C1 segment of cervical spinal cord (tissue), 14 donors: ENCODE data around the gene OTUD3.

Experiments
- DNase-seq, 14 donors: peaks; one replicate each; lab custom pipeline; 2025; lab: John Stamatoyannopoulos, UW

The OTUD3 gene

DNA sequence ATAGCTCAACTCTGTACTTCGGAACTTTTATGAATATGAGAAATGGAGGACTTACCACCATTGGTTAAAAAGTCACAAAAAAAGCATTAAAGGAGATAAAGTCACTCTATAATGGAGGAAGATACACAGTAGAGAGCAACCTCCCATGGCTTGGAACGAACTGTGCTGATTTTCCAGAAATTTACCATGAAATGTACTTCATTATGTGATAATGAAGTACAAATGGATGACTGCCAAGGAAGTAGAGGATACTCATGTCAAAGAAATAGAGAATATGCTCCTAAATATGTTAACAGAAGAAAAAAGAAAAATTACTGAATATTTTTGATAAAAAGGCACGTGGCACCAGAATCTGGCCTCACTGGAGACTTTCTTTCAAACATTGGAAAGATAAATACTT is 64.8 kb downstream of the OTUD3 start:
- DNase-seq = no peak

DNA sequence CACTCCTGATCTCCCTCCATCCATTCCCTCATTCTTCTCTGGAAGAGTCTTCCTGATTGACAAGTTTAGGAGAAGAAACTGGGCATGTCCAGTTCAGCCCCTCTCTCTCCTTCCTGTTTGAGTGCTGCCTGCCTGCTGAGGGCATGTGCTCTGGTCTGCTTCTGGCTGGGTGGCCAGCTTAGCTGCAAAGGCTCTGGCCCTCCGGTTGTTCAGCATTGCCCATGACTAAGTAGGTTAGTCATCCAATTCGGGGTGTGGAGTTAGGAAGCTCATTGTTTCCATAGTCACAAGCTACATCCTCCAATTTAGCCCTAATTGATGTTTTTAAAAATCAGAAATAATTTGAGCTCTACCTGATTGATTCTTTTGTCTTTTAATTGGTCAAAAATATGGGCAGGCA is 66.8 kb downstream of the OTUD3 start:
- DNase-seq = no peak

- DNase-seq = no peak
Measured at GRCh38 chr1:19954059-19954458, 71.9 kb downstream of the OTUD3 start.

DNA sequence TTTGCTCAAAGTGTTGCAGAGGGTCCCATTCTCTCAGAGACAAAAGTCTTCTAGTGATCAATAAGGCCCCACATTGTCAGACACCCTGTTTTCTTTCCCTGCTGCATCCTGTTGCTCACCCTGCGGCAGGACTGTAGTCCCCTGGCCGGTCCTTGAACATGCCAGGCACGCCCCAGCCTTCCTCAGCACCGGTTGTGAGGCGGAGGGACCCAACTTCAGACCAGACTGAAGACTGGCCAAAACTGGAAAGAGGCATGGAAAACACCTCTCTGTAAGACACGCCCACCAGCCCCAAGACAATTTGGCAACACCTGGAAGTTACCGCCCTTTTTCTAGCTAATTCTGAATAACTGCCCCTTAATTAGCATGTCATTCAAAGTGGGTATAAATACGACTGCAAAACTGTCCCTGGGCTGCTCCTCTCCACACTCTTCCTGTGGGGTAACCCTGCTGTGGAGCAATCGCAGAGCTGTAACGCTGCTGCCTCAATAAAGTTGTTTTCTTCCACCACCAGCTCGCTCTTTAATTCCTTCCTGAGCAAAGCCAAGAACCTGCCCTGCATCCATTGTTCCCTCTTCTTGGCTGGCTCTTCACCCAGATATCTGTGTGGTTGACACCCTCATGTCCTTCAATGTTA is 73.5 kb downstream of the OTUD3 start:
- no peak for DNase-seq

- DNase-seq = no peak
Measured at GRCh38 chr1:19957779-19958178, 75.6 kb downstream of the OTUD3 start.

DNA sequence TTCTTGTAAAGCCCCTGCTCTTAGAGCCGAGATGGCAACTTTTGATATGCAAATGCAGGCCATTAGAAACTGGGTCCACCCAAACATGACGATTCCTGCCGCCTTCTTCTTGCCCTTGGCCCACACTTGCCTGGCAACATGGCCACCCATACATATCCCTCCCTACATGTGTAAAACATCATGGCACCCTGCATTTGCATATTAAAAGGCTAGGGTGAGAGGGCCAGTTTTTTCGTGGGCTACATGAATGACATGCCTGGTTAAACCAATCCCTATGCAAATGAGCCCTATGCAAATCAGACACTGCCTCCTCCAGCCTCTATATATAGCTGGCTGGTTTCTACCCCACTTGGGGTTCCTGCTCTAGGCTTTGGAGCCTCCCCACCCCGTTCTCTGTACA is 78.4 kb downstream of the OTUD3 start:
- DNase-seq = no peak
